Limb (tissue), 2 donors: ENCODE data around the gene GABRG3.

Experiments used
- DNase-seq, 2 donors: peaks; one replicate each; pipeline ENCODE4 v3.0.0-alpha.2; 2016; ENCODE audit errors: extremely low spot score in 2 of 2

The GABRG3 gene

GRCh38 chr15:27399241-27399640, 428.3 kb downstream of the GABRG3 start:
- no peak for DNase-seq

GRCh38 chr15:27401471-27401870, 430.5 kb downstream of the GABRG3 start:
- no peak for DNase-seq

DNA sequence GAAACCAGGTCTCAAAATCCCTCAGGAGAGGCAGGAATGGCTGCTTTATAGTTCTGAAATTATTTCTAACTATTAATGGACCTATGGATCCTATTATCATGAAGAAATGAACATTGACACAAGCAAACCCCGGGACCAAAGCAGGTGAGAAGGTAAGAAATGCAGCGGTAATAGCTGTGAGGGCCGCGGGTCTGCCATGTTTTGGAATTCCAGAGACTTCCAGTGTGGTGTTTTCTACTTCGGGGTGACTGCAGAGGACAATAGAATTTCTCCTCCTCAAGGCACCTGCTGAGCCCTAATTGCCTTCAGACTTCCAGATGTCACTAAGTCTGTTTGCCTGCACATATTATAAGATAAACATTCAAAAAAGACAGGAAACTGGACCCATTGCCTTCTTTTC, 437.4 kb downstream of the GABRG3 start:
- DNase-seq: no peak

DNA sequence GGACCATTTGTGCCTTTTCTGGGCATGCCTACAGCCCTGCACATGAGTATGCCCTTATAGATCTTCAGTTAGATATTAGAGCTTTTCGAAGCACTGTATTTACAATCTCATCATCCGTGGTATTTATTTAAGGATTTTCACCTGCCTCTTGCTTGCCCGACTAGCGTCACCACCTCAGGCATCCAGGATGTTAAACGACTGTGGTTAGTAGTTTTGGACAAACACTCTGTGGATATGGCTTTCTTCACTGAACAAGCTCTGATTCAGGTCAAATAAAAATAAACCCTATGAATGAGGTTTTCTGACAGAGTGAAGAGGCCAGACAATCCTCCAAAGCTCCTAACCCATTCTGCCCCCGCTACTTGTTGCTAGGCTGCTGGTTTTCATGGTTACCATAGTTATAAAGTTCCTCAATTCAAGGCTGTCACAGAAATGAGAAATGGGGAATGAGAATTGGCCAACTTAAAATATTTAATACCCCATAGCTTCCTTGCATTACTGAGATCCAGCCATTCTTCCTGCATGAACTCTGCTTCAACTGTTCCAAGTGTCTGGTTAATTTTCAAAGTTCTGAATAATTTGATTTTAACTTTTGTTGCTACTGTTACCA, 440.1 kb downstream of the GABRG3 start:
- no peak for DNase-seq

- DNase-seq: no peak
These were observed 441.4 kb downstream of the GABRG3 start for GRCh38 chr15:27412415-27412814.

DNA sequence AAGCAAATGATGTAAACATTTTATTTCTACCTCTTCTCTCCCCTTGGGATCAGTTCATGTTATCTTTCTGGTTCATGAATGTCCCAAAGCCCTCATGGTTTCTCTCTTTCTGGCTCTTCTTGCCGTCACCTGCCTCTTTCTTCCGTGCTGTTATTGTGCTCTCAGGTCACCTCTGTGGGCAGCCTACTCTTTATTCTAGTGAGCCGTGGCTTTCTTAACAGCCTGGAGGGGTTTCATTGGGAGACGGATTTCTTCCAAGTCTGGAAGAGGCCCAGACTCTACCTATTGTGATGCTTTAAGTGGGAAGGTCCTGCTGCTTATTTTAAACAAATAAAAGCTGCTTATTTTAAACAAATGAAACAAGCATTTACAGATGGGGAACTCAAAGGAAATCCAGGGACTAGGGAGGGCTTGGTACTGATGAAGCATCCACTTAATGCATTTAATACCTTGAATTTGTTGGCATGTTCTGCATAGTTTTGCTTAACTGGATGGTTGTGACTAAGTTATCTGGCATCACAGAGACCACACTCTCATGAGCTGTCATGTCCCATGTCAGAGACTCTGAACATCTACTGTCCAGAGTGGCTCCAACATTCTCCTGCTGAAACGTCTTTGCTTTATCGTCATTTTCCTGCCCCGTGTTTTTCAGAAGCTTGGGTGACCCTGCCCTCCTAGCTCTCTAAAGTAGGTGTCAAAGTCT, 443.3 kb downstream of the GABRG3 start:
- no peak for DNase-seq

- DNase-seq: peak in 1 of 2 donors; percentile 53
These were observed 447.7 kb downstream of the GABRG3 start for GRCh38 chr15:27418726-27419125.

DNA sequence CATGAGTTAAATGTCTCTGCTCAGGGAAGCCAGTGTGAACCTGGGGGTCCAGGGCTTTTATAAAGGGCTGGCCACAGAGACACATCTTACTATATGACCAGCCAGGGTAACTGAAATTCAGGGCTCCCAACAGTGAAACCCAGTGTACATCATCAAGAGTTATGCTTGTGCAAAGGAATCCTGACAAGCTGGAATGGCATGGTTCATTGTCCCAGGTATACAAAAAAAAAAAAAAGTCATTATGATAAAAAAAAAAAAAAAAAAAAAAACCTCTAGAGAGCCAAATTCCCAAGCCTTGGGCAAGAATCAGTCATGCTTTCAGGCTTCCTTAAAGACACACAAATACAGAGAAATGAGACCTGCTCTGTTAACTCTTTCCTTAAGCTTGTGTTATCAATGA, 452.0 kb downstream of the GABRG3 start:
- DNase-seq: no peak

GRCh38 chr15:27426805-27427204, 455.8 kb downstream of the GABRG3 start:
- DNase-seq: peak in 1 of 2 donors; percentile 30

DNA sequence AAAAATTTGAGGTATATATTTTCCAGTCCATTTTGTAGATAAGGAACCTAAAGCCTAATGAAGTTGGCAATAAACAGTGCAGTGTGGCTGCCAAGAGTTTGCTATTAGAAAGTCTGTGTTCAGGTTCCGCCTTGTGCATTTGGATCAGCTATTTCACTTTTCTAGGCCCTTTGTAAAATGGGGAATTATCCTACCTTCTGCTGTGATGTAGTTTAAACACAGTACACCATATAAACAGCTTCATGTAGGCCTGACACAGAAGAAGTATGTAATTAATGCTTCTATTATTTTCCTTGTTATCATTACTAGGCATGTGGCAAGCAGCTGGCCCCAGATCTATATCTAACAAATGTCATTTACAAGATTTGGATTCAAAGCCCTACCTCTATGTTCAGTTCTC, 456.3 kb downstream of the GABRG3 start:
- DNase-seq: no peak

DNA sequence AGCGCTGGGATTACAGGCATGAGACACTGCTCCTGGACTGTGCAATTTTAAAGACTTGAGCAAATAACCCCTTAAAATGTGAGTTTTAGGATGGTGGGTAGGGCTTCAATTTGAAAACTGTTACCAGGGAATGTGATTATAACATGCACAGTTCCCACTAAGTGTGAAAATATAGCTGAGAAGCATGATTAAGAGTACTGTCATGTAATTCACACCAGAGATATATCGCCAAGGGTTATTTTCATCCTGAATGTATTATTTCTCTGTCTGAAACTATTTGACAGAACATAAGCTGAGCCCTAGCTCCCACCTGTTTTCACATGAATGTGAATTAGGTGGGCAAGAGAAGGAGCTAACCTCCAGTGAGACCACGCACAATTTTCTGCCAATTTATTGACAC, 457.2 kb downstream of the GABRG3 start:
- DNase-seq: no peak

DNA sequence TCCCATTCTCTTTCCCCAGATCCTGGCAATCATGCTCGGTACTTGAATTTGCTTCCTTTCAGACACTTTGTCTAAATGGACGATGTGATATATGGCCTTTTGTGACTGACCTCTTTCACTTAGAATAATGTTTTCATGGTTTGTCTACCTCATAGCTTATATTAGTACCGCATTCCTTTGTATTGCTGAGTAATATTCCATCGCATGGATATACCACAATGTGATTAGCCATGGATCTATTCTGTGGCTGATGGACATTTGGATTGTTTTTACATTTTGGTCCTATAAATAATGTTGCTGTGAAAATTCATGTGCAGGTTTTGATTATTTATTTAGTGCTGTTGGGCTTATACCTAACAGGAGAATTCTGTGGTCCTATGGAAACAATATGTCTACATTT, 458.6 kb downstream of the GABRG3 start:
- DNase-seq: no peak

DNA sequence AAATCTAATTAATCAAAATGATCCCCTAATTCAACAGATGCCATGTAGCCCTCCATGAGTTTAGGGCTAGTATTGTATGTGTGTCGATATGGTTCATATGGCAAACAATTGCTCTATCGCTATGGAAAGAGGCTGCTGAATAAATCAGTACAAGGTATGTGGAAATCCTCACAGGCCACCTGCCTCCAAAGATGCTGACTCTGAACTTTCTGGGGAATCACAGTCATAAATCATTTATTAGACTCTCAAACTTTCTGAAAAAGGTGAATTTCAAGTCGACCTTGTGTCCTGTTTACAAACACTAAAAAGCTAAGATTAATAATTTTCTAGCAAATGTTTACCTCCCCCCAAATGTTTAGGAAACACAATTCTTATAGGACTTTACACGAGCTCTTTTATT, 462.6 kb downstream of the GABRG3 start:
- DNase-seq: no peak

DNA sequence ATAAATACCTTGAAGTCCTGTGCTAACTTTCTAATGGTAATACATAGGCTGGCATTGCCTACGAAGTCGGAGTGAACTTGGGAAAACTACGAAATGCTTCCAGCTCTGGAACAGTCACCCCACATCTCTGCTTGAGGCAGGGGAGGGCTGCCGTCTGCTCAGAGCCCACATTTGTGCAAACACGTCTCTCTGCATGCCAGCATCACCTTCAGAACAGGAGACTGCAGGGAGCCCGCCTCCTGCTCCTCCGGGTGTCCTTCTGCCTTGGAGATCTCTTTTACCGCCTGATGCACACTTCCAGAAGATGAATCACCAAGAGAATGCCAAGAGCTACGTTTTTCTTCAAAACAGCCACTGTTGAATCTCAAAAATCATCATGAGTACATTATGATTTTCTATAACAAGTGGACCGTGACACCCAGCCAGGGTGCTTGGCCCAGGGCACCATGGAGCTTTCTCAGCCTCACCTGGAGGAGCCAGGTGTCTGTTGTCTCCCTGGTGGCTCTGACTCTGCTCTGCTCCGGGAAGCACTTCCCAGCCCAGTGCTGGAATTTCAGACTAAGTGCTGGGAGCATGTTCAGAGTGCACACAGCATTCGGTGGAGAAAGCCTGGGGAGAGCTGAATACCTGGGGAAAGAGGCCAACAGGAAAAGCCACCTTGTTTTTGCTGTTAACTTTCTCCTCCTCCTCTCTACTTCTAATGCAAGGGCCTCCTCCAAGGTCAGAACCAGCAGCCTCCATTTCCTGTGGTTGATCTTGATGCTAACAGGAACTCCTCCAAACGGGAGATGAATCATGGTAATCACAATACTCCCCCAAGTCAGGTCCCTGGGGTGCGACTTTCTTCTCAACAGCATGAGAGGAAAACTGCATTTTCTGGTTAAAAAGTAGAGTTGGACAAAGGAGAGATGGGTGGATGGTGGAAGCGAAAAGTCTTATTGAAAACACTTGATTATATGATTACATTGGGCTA, 467.7 kb downstream of the GABRG3 start:
- no peak for DNase-seq

DNA sequence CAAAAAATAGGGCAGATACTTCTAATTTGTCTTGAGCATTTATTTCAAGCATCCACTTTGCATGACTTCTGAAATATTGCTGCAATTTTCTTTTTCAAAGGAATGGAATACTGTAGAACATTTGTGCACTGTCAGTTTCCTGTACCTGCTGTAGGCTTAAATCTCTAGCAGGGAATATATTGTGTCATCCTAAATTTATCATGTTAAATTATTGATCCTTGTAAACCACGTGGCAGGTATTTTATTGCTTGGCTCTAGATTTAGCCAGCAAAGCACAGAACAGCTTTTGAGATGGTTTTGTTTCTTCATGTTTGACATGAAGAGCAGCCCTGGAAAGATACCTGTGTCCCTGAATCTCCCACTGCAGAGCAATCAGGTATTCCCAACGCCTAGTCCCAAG, 470.1 kb downstream of the GABRG3 start:
- no peak for DNase-seq

DNA sequence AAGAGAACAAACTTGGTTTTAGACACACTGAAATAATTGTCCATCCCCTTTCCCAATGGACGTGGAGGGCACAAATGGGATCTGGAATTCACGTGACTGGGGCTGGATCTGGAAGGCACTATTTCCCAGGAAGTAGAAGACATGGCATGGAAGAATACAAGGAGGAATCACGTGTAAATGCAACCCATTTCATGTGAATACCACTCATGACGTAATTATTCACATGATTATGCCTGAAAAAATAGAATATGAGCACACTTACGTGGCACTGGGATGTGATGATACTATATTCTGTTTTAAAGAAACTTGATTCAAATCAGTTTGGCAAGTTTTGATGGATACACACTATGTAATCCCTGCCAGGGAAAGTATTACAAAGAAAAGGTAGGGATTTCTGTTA, 477.3 kb downstream of the GABRG3 start:
- no peak for DNase-seq

- peak in 1 of 2 donors; percentile 36 for DNase-seq
These were observed 478.0 kb downstream of the GABRG3 start for GRCh38 chr15:27448986-27449385.

DNA sequence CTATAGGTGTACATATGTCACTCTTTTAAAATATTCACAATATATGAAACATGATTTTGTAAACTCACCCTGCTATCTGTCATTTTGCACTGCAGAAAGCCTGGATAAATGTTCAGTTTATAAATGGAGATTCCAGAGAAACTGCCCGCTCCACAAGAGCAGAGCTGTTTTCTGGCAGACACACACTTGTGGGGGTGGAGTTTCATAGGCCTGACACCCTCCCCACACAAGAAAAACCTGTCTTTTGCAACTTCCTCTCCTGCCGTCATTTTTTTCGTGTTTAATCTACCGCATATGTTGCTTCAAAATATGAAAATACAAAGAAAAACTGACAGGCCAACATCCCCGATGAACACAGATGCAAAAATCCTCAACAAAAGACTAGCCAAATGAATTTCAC, 479.0 kb downstream of the GABRG3 start:
- no peak for DNase-seq

DNA sequence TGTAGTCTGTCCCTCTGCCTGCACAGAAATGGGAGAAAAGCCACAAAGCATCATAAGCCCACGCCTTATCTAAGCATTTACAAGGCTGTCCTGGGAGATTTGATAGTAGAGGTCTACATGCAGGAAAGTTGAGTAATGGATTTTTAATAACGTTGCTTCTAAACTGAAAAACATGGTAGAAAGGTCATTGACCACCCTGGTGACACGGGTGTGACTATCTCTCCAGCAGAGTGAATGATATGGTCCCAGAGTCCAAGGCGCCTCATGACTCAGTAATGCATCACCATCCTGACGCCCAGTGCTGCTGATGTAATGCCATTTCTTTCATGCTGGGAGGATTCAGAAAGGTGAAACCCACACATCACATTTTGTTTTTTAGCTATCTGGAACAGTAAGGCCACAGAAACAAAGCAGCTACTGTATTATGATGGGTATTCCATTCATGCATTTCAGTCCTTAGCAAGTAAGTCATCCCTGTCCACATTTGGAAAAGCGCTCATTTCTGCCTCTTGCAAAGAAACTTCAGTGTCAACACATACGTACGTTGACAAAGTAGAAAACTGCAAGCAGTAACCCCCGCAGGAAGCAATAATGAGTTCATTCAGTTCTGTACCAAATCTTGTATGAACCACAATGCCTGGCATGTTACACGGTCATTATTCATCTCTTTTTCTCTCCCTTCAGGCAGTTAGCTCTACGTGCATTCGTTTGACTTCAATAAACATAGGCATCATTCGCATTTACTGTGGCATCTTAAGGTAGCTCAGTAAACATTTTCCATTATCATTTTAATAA, 483.5 kb downstream of the GABRG3 start:
- no peak for DNase-seq

DNA sequence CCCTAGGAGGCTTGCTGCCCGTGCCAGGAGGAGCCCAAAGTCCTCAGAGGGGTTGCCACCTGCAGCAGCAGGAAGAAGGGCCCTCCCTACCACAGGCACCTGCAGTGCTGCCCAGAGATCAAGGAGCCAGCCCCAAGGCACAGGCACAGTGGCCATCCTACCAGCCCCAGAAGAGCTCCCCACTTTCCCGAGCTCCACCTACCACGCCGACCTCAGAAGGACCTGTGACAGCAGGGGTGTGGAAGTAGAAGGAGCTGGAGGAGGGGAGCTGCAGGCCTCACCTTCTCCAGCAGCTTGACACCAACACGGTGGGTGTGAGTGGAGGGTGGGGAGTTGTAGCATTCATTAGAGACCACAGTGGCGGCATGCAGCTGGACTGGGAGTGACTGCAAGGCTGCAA, 485.8 kb downstream of the GABRG3 start:
- no peak for DNase-seq

GRCh38 chr15:27457766-27458165, 486.8 kb downstream of the GABRG3 start:
- no peak for DNase-seq
